ENCODE results near the gene CLASP1. TPM values are rescaled to one million over a fixed set of nuclear protein-coding genes. Genes with fewer than 3 reads are reported as not detected.
A peak's percentile ranks its signal among the peaks of the same experiment; 100 is the strongest.

The CLASP1 gene
- total and polyA plus RNA-seq, 2 experiments from 2014 or later = 20.1 to 37.4 TPM

- H3K9me2 ChIP-seq (ENCODE audit: insufficient read depth) = no peaks in the 10 kb centered on the region
- WGBS, 2 experiments (ENCODE audit: low coverage in 1 of 2, low lambda C conversion rate in 2 of 2, missing lambda C conversion rate in 2 of 2) = 69 to 71% methylated on average over 4 of the region's 4 CpGs
- H2AFZ ChIP-seq = no peak overlapping the region
- H3K9ac ChIP-seq = no peak overlapping the region
- no peak for DNase-seq
- no peaks in the 10 kb centered on the region for H3K27me3 ChIP-seq (replicated peaks; ENCODE audit: insufficient read depth)
- in situ Hi-C loops (cut with MboI) = no loop called here
- H3K4me1 ChIP-seq (ENCODE audit: insufficient read depth) = no peaks in the 10 kb centered on the region
- no peak overlapping the region for H3K4me3 ChIP-seq
- H3F3A ChIP-seq (ENCODE audit: insufficient read depth) = no peaks in the 10 kb centered on the region
- H3K4me2 ChIP-seq (ENCODE audit: unreplicated experiment) = no peak overlapping the region
- no peak for TF ChIP-seq EZH2phosphoT487 (IDR thresholded peaks at IDR 0.05; ENCODE audit: insufficient read depth, low read depth)
- no peak for TF ChIP-seq EZH2 (IDR thresholded peaks at IDR 0.05; ENCODE audit: insufficient read depth, poor library complexity, severe bottlenecking)
- H3K27ac ChIP-seq = no peak overlapping the region
- H3K79me2 ChIP-seq (ENCODE audit: insufficient read depth) = peaks cover 100% of the 10 kb centered on the region
- H3K36me3 ChIP-seq (ENCODE audit: low read depth) = no peaks in the 10 kb centered on the region
- no peaks in the 10 kb centered on the region for H3K9me3 ChIP-seq (ENCODE audit: low read depth)
- peaks cover 3% of the 10 kb centered on the region; the same call in 1 of the 2 replicates for H4K20me1 ChIP-seq (ENCODE audit: insufficient read depth)
These were observed 22.3 kb downstream of the CLASP1 start for GRCh38 chr2:121626777-121627524.

DNA sequence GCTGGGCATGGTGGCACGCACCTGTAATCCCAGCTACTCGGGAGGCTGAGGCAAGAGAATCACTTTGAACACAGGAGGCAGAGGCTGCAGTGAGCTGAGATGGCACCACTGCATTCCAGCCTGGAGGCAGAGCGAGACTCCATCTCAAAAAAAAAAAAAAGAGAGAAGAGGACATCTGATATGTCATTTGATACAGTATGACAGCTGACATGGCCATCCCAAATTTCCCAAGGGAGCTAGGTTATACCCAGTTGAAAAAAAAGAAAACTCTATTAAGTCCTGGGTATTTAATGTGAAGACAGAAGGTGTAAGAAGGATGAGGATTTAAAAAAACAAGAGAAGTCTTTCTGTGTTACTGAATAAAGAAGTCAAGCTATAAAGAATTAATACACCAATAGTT, 23.3 kb downstream of the CLASP1 start:
- no peak for TF ChIP-seq EZH2phosphoT487 (IDR thresholded peaks at IDR 0.05; ENCODE audit: insufficient read depth, low read depth)
- no peaks in the 10 kb centered on the region for H3F3A ChIP-seq (ENCODE audit: insufficient read depth)
- no peaks in the 10 kb centered on the region for H3K9me2 ChIP-seq (ENCODE audit: insufficient read depth)
- no peak overlapping the region for H3K4me3 ChIP-seq
- no peaks in the 10 kb centered on the region for H3K4me1 ChIP-seq (ENCODE audit: insufficient read depth)
- no peak overlapping the region for H3K9ac ChIP-seq
- no peak overlapping the region for H3K27ac ChIP-seq
- H4K20me1 ChIP-seq (ENCODE audit: insufficient read depth) = peaks cover 3% of the 10 kb centered on the region; the same call in 1 of the 2 replicates
- H3K9me3 ChIP-seq (ENCODE audit: low read depth) = no peaks in the 10 kb centered on the region
- peaks cover 100% of the 10 kb centered on the region for H3K79me2 ChIP-seq (ENCODE audit: insufficient read depth)
- no peaks in the 10 kb centered on the region for H3K36me3 ChIP-seq (ENCODE audit: low read depth)
- 94 to 95% methylated on average over 3 of the region's 3 CpGs for WGBS, 2 experiments (ENCODE audit: low coverage in 1 of 2, low lambda C conversion rate in 2 of 2, missing lambda C conversion rate in 2 of 2)
- H3K27me3 ChIP-seq (replicated peaks; ENCODE audit: insufficient read depth) = no peaks in the 10 kb centered on the region
- H2AFZ ChIP-seq = no peak overlapping the region
- no peak for DNase-seq
- in situ Hi-C loops (cut with MboI) = no loop called here
- H3K4me2 ChIP-seq (ENCODE audit: unreplicated experiment) = no peak overlapping the region

DNA sequence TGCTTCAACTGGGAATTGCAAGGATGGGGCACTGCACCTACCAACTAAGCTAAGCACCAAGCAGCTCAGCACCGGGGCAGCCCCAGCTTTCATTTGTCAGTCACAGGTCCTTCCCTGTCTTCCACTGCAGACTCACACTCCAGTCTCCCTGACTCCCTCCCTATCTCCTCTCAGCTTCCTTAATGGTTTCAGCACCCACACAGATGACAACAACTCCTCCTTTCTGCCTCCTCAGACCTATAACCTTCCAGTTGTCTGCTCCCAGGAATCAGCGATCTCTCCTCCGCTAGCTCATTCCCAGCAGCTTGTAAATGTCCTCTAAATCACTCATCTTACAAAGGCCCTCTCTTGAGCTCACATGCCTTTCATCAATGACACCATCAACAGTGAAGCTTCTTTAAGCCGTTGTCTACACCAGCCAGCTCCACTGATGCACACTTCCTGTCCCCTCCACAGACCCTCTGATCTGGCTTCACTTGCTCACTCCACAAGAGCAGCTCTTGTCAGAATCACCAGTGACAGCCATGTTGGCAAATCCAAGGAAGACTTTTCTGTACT, 32.1 kb downstream of the CLASP1 start:
- no peak for TF ChIP-seq EZH2 (IDR thresholded peaks at IDR 0.05; ENCODE audit: insufficient read depth, poor library complexity, severe bottlenecking)
- TF ChIP-seq EZH2phosphoT487 (IDR thresholded peaks at IDR 0.05; ENCODE audit: insufficient read depth, low read depth) = no peak
- Histone ChIP-seq H3K36me3 (ENCODE audit: low read depth) (peaks cover 6% of the 10 kb centered on the region; the same call in 1 of the 2 replicates), H3K79me2 (ENCODE audit: insufficient read depth) (peaks cover 100% of the 10 kb centered on the region), H3K27me3 (replicated peaks; ENCODE audit: insufficient read depth) (no peaks in the 10 kb centered on the region), H3K9ac (no peak overlapping the region), H2AFZ (no peak overlapping the region), H4K20me1 (ENCODE audit: insufficient read depth) (peaks cover 5% of the 10 kb centered on the region; the same call in 1 of the 2 replicates), H3K27ac (no peak overlapping the region), H3K4me2 (ENCODE audit: unreplicated experiment) (no peak overlapping the region), H3K9me2 (ENCODE audit: insufficient read depth) (no peaks in the 10 kb centered on the region), H3K9me3 (ENCODE audit: low read depth) (no peaks in the 10 kb centered on the region), H3K4me3 (no peak overlapping the region), H3K4me1 (ENCODE audit: insufficient read depth) (no peaks in the 10 kb centered on the region), H3F3A (ENCODE audit: insufficient read depth) (0 out of 2 replicates have a peak, but pooled peaks cover 5% of the 10 kb centered on the region)
- in situ Hi-C loops (cut with MboI) = no loop called here
- DNase-seq = peak; percentile 10
- WGBS, 2 experiments (ENCODE audit: low coverage in 1 of 2, low lambda C conversion rate in 2 of 2, missing lambda C conversion rate in 2 of 2) = 43 to 47% methylated on average over 4 of the region's 4 CpGs

GRCh38 chr2:121613774-121614173, 35.5 kb downstream of the CLASP1 start:
- no peak overlapping the region for H2AFZ ChIP-seq
- in situ Hi-C loops (cut with MboI) = no loop called here
- H3K9me3 ChIP-seq (ENCODE audit: low read depth) = no peaks in the 10 kb centered on the region
- H3K4me1 ChIP-seq (ENCODE audit: insufficient read depth) = no peaks in the 10 kb centered on the region
- peaks cover 6% of the 10 kb centered on the region; the same call in 1 of the 2 replicates for H3K36me3 ChIP-seq (ENCODE audit: low read depth)
- peaks cover 97% of the 10 kb centered on the region for H3K79me2 ChIP-seq (ENCODE audit: insufficient read depth)
- WGBS, 2 experiments (ENCODE audit: low coverage in 1 of 2, low lambda C conversion rate in 2 of 2, missing lambda C conversion rate in 2 of 2) = 94 to 100% methylated on average over 1 of the region's 1 CpG
- H3K27me3 ChIP-seq (replicated peaks; ENCODE audit: insufficient read depth) = no peaks in the 10 kb centered on the region
- 0 out of 2 replicates have a peak, but pooled peaks cover 5% of the 10 kb centered on the region for H3F3A ChIP-seq (ENCODE audit: insufficient read depth)
- no peak overlapping the region for H3K4me2 ChIP-seq (ENCODE audit: unreplicated experiment)
- H3K9me2 ChIP-seq (ENCODE audit: insufficient read depth) = no peaks in the 10 kb centered on the region
- H3K4me3 ChIP-seq = no peak overlapping the region
- peaks cover 5% of the 10 kb centered on the region; the same call in 1 of the 2 replicates for H4K20me1 ChIP-seq (ENCODE audit: insufficient read depth)
- H3K27ac ChIP-seq = no peak overlapping the region
- no peak for TF ChIP-seq EZH2 (IDR thresholded peaks at IDR 0.05; ENCODE audit: insufficient read depth, poor library complexity, severe bottlenecking)
- no peak for TF ChIP-seq EZH2phosphoT487 (IDR thresholded peaks at IDR 0.05; ENCODE audit: insufficient read depth, low read depth)
- no peak overlapping the region for H3K9ac ChIP-seq
- no peak for DNase-seq

All from GM23248 (cell line).